ENCODE results near the gene ARHGEF16. TPM values are rescaled to one million over a fixed set of nuclear protein-coding genes. Genes with fewer than 3 reads are reported as not detected.

ARHGEF16 gene
- total RNA-seq, 4 donors from 2014 or later: 8.4 to 24.6 (median 22.4) TPM

- Histone ChIP-seq H3K4me1 (peaks cover 14 to 36% (median 18%) of the 10 kb centered on the region in 3 donors), H3K27me3 (peaks cover 0 to 5% (median 0%) of the 10 kb centered on the region in 4 donors), H3K4me3 (no peak overlapping the region), H3K27ac (peak overlapping the region; percentile 5 to 80 (median 74)), H3K36me3 (peaks cover 0 to 2% (median 0%) of the 10 kb centered on the region in 3 donors), H3K9me3 (peaks cover 0 to 5% (median 0%) of the 10 kb centered on the region in 3 donors)
- intact Hi-C loops (cut with DNase I): no loop called here
- 68 to 78% methylated on average over 5 to 10 of the region's 14 CpGs for WGBS, 2 donors
- TF ChIP-seq POLR2A (IDR thresholded peaks at IDR 0.05) (no peak), CTCF (IDR thresholded peaks at IDR 0.05) (no peak)
- DNase-seq: no peak
Observed at GRCh38 chr1:3483380-3483779, 28.9 kb downstream of the ARHGEF16 start.

GRCh38 chr1:3483801-3484444 lies 29.5 kb downstream of the ARHGEF16 start:
- TF ChIP-seq POLR2A (IDR thresholded peaks at IDR 0.05) (no peak), CTCF (IDR thresholded peaks at IDR 0.05) (peak; percentile 66 to 94 (median 83))
- WGBS, 2 donors: 50 to 61% methylated on average over 24 to 29 of the region's 31 CpGs

GRCh38 chr1:3485016-3485415 lies 30.6 kb downstream of the ARHGEF16 start:
- no peak overlapping the region for H3K27ac ChIP-seq
- peaks cover 0 to 15% (median 0%) of the 10 kb centered on the region in 3 donors for H3K36me3 ChIP-seq
- no peak for DNase-seq
- H3K9me3 ChIP-seq: peaks cover 0 to 11% (median 0%) of the 10 kb centered on the region in 3 donors
- WGBS, 2 donors: 91 to 94% methylated on average over 11 to 14 of the region's 14 CpGs
- peaks cover 0 to 5% (median 0%) of the 10 kb centered on the region in 4 donors for H3K27me3 ChIP-seq
- no peak overlapping the region for H3K4me3 ChIP-seq
- no peak for TF ChIP-seq POLR2A (IDR thresholded peaks at IDR 0.05)
- TF ChIP-seq CTCF (IDR thresholded peaks at IDR 0.05): no peak
- H3K4me1 ChIP-seq: peaks cover 14 to 36% (median 18%) of the 10 kb centered on the region in 3 donors
- intact Hi-C loops (cut with DNase I): no loop called here

More at GRCh38 chr1:3483801-3484444, 29.5 kb downstream of the ARHGEF16 start:
- Histone ChIP-seq H3K9me3 (peaks cover 0 to 10% (median 0%) of the 10 kb centered on the region in 3 donors), H3K27me3 (peaks cover 0 to 5% (median 0%) of the 10 kb centered on the region in 4 donors), H3K36me3 (peaks cover 0 to 4% (median 0%) of the 10 kb centered on the region in 3 donors), H3K4me3 (no peak overlapping the region), H3K4me1 (peaks cover 14 to 36% (median 18%) of the 10 kb centered on the region in 3 donors), H3K27ac (peak overlapping the region in 1 of 4 donors; percentile 76)
- DNase-seq: no peak
- intact Hi-C loops (cut with DNase I): no loop called here

- Histone ChIP-seq H3K27me3 (peaks cover 0 to 1% (median 0%) of the 10 kb centered on the region in 4 donors), H3K9me3 (peaks cover 0 to 11% (median 0%) of the 10 kb centered on the region in 3 donors), H3K4me3 (no peak overlapping the region), H3K4me1 (peaks cover 7 to 30% (median 9%) of the 10 kb centered on the region in 3 donors), H3K27ac (no peak overlapping the region), H3K36me3 (peaks cover 0 to 24% (median 0%) of the 10 kb centered on the region in 3 donors)
- DNase-seq: no peak
- intact Hi-C loops (cut with DNase I): no loop called here
- WGBS, 2 donors: 90 to 94% methylated on average over 4 of the region's 4 CpGs
- no peak for TF ChIP-seq CTCF (IDR thresholded peaks at IDR 0.05)
- TF ChIP-seq POLR2A (IDR thresholded peaks at IDR 0.05): no peak
Observed at GRCh38 chr1:3488432-3488831, 34.0 kb downstream of the ARHGEF16 start.

GRCh38 chr1:3490046-3490745 lies 35.7 kb downstream of the ARHGEF16 start:
- DNase-seq: no peak
- Histone ChIP-seq H3K4me1 (peaks cover 7 to 25% (median 9%) of the 10 kb centered on the region in 3 donors), H3K27ac (no peak overlapping the region), H3K27me3 (no peaks in the 10 kb centered on the region), H3K36me3 (peaks cover 0 to 33% (median 0%) of the 10 kb centered on the region in 3 donors), H3K4me3 (no peak overlapping the region), H3K9me3 (peaks cover 0 to 11% (median 0%) of the 10 kb centered on the region in 3 donors)
- 50 to 80% methylated on average over 1 to 2 of the region's 23 CpGs for WGBS, 2 donors
- intact Hi-C loops (cut with DNase I): loop anchor here (5.0 to 10.0 kb wide), 2 partner anchors 127 to 235 kb away; no protein-coding TSS in a partner anchor
- TF ChIP-seq CTCF (IDR thresholded peaks at IDR 0.05): no peak
- no peak for TF ChIP-seq POLR2A (IDR thresholded peaks at IDR 0.05)

Measured in esophagus squamous epithelium (tissue), 5 donors.